NK-92 (cell line): ENCODE data around the gene TM9SF1.

Experiments
- DNase-seq: peaks from one replicate; lab custom pipeline; 2025; ENCODE audit not compliant: unreplicated experiment; lab: John Stamatoyannopoulos, UW

TM9SF1 gene

GRCh38 chr14:24156840-24157239 lies 38.4 kb downstream of the TM9SF1 start:
- no peak for DNase-seq

- DNase-seq, result no peak
These were observed 40.1 kb downstream of the TM9SF1 start for GRCh38 chr14:24155100-24155499.

- no peak for DNase-seq
These were observed 43.7 kb downstream of the TM9SF1 start for GRCh38 chr14:24151404-24152080.

- DNase-seq, result no peak
These were observed 44.2 kb downstream of the TM9SF1 start for GRCh38 chr14:24150993-24151392.

GRCh38 chr14:24150567-24150966 lies 44.7 kb downstream of the TM9SF1 start:
- DNase-seq, result no peak

- DNase-seq, result no peak
These were observed 45.2 kb downstream of the TM9SF1 start for GRCh38 chr14:24150061-24150460.

GRCh38 chr14:24149302-24149969 lies 45.8 kb downstream of the TM9SF1 start:
- no peak for DNase-seq

GRCh38 chr14:24147761-24148428 lies 47.3 kb downstream of the TM9SF1 start:
- no peak for DNase-seq

GRCh38 chr14:24146978-24147760 lies 48.1 kb downstream of the TM9SF1 start, which contains the start of gene RNF31:
Gene RNF31 (plus strand): TSS chr14:24147498. CDS start chr14:24147699, 201 bp downstream.
- DNase-seq, result peak; percentile 92

- peak; percentile 43 for DNase-seq
These were observed 48.7 kb downstream of the TM9SF1 start, which contains the start of gene PSME2 for GRCh38 chr14:24146453-24146977. Gene PSME2 (minus strand): TSS chr14:24146610. CDS start chr14:24146581, 29 bp downstream.

GRCh38 chr14:24145690-24146452 lies 49.4 kb downstream of the TM9SF1 start:
- DNase-seq, result no peak

- no peak for DNase-seq
These were observed 50.0 kb downstream of the TM9SF1 start for GRCh38 chr14:24145219-24145618.

- no peak for DNase-seq
These were observed 50.8 kb downstream of the TM9SF1 start for GRCh38 chr14:24144451-24144850.

- no peak for DNase-seq
These were observed 51.7 kb downstream of the TM9SF1 start for GRCh38 chr14:24143511-24143910.

GRCh38 chr14:24141097-24141880 lies 54.0 kb downstream of the TM9SF1 start, which contains the start of gene EMC9:
Gene EMC9 (minus strand): TSS chr14:24141591. CDS start chr14:24141304, 287 bp downstream.
- DNase-seq, result peak; percentile 98

GRCh38 chr14:24139272-24139934 lies 55.8 kb downstream of the TM9SF1 start:
- DNase-seq, result no peak
